ELF-1 (cell line): ENCODE measurements around the gene RHOJ.
A peak's percentile ranks its signal among the peaks of the same experiment; 100 is the strongest.

Experiments
- DNase-seq: peaks from one replicate; pipeline ENCODE4 v3.0.0-alpha.2; 2016; ENCODE audit warnings: low read depth, low spot score

Gene RHOJ

GRCh38 chr14:63205044-63205575 is 867 bp downstream of the RHOJ start:
- no peak for DNase-seq

- DNase-seq = no peak
These were observed 1.6 kb downstream of the RHOJ start for GRCh38 chr14:63205866-63206265.

GRCh38 chr14:63209160-63209559 is 4.9 kb downstream of the RHOJ start:
- no peak for DNase-seq

- no peak for DNase-seq
These were observed 6.6 kb downstream of the RHOJ start for GRCh38 chr14:63210812-63211211.

GRCh38 chr14:63212209-63212608 is 8.0 kb downstream of the RHOJ start:
- DNase-seq = no peak

GRCh38 chr14:63212776-63213500 is 8.7 kb downstream of the RHOJ start:
- DNase-seq = no peak

GRCh38 chr14:63214417-63215196 is 10.4 kb downstream of the RHOJ start:
- DNase-seq = no peak

- no peak for DNase-seq
These were observed 16.3 kb downstream of the RHOJ start for GRCh38 chr14:63220526-63220925.

GRCh38 chr14:63223596-63223995 is 19.4 kb downstream of the RHOJ start:
- no peak for DNase-seq

- DNase-seq = no peak
These were observed 20.0 kb downstream of the RHOJ start for GRCh38 chr14:63224196-63224595.

GRCh38 chr14:63228217-63228616 is 24.0 kb downstream of the RHOJ start:
- DNase-seq = no peak

GRCh38 chr14:63229330-63230059 is 25.3 kb downstream of the RHOJ start:
- no peak for DNase-seq

- DNase-seq = no peak
These were observed 27.5 kb downstream of the RHOJ start for GRCh38 chr14:63231766-63232165.

GRCh38 chr14:63237791-63238190 is 33.5 kb downstream of the RHOJ start:
- no peak for DNase-seq

GRCh38 chr14:63240221-63240620 is 36.0 kb downstream of the RHOJ start:
- DNase-seq = no peak

- no peak for DNase-seq
These were observed 36.9 kb downstream of the RHOJ start for GRCh38 chr14:63241096-63241495.

GRCh38 chr14:63243646-63244045 is 39.4 kb downstream of the RHOJ start:
- no peak for DNase-seq

GRCh38 chr14:63245893-63246292 is 41.6 kb downstream of the RHOJ start:
- DNase-seq = no peak

GRCh38 chr14:63248211-63248610 is 44.0 kb downstream of the RHOJ start:
- no peak for DNase-seq

- no peak for DNase-seq
These were observed 44.8 kb downstream of the RHOJ start for GRCh38 chr14:63249092-63249491.

GRCh38 chr14:63257299-63257698 is 53.1 kb downstream of the RHOJ start:
- DNase-seq = peak; percentile 27

- DNase-seq = no peak
These were observed 58.2 kb downstream of the RHOJ start for GRCh38 chr14:63262446-63262845.
